ENCODE measurements around the gene ACVR2A. TPM values are rescaled to one million over a fixed set of nuclear protein-coding genes. Genes with fewer than 3 reads are reported as not detected.

Gene ACVR2A
- total RNA-seq (2014; rRNA removed; shearing (Covaris generic)), result 6.8 and 7.6 TPM in 2 replicates

GRCh38 chr2:147844697-147845410 is at the start of gene ACVR2A:
Gene ACVR2A (plus strand): TSS chr2:147845029. CDS start chr2:147845153, 124 bp downstream.
- DNase-seq (ENCODE audit: low read depth), result peak; percentile 20

- no peak for DNase-seq (ENCODE audit: low read depth)
These were observed 44.5 kb upstream of the ACVR2A start for GRCh38 chr2:147800316-147800715.

GRCh38 chr2:147806846-147807245 is 38.0 kb upstream of the ACVR2A start:
- DNase-seq (ENCODE audit: low read depth), result no peak

DNA sequence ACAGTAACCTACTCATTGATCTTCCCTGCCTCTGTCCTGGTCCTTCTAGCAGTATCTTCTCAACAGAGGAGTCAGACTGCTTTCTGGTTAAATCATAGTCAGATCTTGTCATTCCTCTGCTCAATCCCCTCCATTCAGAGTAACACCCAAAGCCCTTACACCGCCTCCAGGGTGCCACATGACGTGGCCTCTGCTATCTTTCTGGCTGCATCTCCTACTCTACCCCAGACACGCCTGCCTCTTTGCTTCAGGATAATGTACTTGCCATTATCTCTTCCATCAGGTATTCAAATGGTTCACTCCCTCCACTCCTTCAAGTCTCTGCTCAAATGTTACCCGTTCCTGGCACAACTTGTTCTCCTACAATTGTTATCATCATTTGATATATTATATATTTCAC is 36.3 kb upstream of the ACVR2A start:
- no peak for DNase-seq (ENCODE audit: low read depth)

GRCh38 chr2:147810883-147811765 is 33.7 kb upstream of the ACVR2A start:
- no peak for DNase-seq (ENCODE audit: low read depth)

- no peak for DNase-seq (ENCODE audit: low read depth)
These were observed 26.1 kb upstream of the ACVR2A start for GRCh38 chr2:147818741-147819140.

- DNase-seq (ENCODE audit: low read depth), result no peak
These were observed 20.2 kb upstream of the ACVR2A start for GRCh38 chr2:147824620-147825019.

DNA sequence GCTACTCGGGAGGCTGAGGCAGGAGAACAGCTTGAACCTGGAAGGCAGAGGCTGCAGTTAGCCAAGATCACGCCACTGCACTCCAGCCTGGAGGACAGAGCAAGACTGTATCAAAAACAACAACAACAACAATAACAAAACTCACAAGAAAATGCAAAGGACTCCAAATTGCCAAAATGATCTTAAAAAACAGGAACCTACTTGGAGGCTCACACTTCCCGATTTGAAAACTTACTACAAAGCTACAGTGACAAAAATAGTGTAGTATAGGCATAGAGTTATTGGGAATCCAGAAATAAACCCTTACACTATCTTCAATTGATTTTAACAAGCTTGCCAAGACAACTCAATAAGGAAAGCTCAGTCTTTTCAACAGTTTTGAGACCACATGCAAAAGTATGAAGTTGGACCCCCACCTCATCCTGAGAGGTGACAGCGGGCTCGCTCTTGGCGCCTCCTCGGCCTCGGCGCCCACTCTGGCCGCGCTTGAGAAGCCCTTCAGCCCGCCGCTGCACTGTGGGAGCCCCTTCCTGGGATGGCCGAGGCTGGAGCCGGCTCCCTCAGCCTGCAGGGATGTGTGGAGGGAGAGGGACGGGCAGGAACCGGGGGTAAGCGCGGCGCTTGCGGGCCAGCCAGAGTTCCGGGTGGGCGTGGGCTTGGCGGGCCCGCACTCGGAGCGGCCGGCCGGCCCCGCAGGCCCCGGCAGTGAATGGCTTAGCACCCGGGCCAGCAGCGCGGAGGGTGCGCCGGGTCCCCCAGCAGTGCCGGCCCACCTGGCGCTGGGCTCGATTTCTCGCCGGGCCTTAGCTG is 18.3 kb upstream of the ACVR2A start:
- no peak for DNase-seq (ENCODE audit: low read depth)

DNA sequence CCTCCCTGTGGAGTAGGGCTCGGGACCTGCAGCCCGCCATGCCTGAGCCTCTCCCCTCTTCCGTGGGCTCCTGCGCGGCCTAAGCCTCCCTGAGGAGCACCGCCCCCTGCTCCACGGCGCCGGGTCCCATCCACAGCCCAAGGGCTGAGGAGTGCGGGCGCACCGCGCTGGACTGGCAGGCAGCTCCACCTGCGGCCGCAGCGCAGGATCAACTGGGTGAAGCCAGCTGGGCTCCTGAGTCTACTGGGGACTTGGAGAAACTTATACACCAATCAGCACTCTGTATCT is 17.8 kb upstream of the ACVR2A start:
- no peak for DNase-seq (ENCODE audit: low read depth)

DNA sequence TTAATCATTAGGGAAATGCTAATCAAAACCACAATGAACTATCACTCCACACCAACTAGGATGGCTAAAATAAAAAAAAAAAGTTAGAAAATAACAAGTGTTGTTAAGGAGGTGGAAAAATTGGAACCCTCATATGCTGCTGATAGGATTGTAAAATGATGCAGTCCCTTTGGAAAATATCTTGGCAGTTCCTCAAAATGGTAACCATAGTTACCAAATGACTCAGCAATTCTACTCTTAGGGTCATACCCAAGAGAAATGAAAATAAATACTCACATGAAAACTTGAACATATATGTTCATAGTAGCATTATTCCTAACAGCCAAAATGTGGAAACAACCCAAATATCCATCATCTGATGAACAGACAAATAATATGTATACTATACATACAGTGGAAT is 15.7 kb upstream of the ACVR2A start:
- peak; percentile 81 for DNase-seq (ENCODE audit: low read depth)

- no peak for DNase-seq (ENCODE audit: low read depth)
These were observed 8.7 kb upstream of the ACVR2A start for GRCh38 chr2:147836099-147836498.

DNA sequence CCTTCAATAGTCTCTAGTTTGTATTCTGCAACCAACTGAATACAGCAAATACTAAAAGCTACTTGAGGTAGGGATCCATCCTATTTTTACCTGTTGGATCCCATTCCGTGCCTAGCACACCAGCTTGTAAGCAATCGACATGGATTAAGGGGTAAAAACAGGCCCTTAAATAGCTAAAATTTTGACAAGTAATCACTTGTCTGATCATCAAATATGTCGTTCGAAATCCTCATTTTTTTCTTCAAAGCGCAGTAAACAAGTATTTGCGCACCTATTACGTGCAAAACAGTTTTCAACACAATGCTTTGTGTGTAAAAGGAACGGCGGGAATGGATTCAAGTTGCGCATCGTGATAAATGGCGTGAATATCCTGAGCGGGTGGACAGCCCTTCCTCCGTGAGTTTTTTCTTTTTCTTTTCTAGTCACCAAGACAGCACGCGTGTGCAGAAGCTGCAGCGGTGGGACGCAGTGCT is 1.4 kb upstream of the ACVR2A start:
- DNase-seq (ENCODE audit: low read depth), result no peak

- peak; percentile 88 for DNase-seq (ENCODE audit: low read depth)
These were observed 749 bp upstream of the ACVR2A start for GRCh38 chr2:147843864-147844696.

- peak; percentile 21 for DNase-seq (ENCODE audit: low read depth)
These were observed 662 bp downstream of the ACVR2A start for GRCh38 chr2:147845411-147845971.

GRCh38 chr2:147846412-147847081 is 1.7 kb downstream of the ACVR2A start:
- DNase-seq (ENCODE audit: low read depth), result no peak

DNA sequence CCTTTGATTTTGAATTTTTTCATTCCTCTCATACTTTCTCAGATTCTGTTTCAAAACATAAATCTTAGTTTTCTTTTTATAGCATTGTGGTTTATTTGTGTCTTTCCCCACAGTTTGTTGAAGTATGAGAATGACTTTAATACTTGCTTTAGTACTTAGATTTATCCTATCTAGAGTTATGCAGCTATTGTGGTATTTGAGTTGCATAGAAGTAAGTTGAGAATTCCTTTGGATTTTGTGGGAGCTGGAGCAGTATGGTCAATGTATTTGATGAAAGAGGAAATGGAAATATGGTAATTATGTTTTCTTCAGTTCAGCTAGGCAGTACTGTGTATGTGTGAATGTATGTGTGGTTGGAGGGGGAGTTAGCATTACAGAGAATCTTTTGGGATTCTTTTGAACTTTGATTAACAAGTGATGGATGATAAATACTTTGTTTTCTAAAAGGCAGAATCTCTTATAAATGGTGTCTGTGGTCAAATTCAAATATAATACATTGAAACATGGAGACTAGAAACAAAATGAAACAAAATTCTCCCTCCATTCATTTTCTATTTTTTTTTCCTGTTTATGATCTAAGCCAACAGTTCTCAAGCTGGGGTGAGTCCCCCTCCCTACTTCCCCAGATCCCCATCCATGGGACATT is 3.0 kb downstream of the ACVR2A start:
- DNase-seq (ENCODE audit: low read depth), result no peak

- no peak for DNase-seq (ENCODE audit: low read depth)
These were observed 6.0 kb downstream of the ACVR2A start for GRCh38 chr2:147850838-147851237.

DNA sequence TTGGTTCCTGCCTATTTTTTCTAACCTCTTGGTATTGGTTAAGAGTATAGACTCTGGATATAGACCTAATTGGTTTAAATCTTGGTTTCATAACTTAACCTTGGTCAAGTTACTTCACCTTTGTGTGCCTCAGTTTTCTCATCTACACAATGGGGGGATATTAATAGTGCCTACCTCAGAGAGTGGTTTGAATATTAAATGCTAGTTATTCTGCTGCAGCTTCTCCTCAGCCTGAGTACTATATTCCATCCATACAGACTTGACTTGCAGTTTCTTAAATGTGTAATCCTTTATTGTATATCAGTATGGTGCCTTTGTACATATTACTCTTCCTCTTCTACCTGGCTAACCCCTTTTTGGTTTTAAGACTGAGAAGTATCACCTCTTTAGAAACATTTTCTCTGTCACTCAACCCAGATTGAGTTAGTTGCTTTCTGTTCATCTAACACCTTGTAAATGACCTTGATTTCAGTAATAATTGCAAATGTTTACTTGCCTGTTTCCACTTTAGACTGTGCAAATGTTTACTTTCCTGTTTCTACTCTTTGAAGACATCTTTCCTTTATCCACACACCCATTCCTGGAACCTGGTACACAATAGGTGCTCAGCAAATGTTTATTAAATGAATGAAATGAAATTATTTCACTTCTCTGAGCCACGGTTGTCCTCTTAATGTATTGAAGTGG is 6.6 kb downstream of the ACVR2A start:
- no peak for DNase-seq (ENCODE audit: low read depth)

GRCh38 chr2:147854557-147855134 is 9.8 kb downstream of the ACVR2A start:
- DNase-seq (ENCODE audit: low read depth), result no peak
